H9 (cell line): ENCODE data around the gene ADAMTSL2. TPM values are rescaled to one million over a fixed set of nuclear protein-coding genes. Genes with fewer than 3 reads are reported as not detected.

Experiments
- DNase-seq: peaks from one replicate; pipeline ENCODE4 v3.0.0-alpha.2; 2017
- H2AFZ ChIP-seq: one replicate; pipeline ENCODE4 v1.6.1; 2013; ENCODE audit warnings: mild to moderate bottlenecking, low read length, control low read depth, moderate library complexity
- H2AK5ac ChIP-seq: 2 replicates; pipeline ENCODE4 v1.6.1; 2013; ENCODE audit warnings: low read length, control low read depth, mixed read lengths; ENCODE audit not compliant: insufficient read length
- H2BK120ac ChIP-seq: one replicate; pipeline ENCODE4 v1.6.1; 2013; ENCODE audit warnings: low read depth, mild to moderate bottlenecking, low read length, control low read depth, inconsistent platforms; ENCODE audit not compliant: poor library complexity, severe bottlenecking
- H2BK12ac ChIP-seq: 2 replicates; pipeline ENCODE4 v1.6.1; 2013; ENCODE audit warnings: low read length, control low read depth, mixed read lengths, low read depth; ENCODE audit not compliant: insufficient read length
- H2BK15ac ChIP-seq: 2 replicates; pipeline ENCODE4 v1.6.1; 2013; ENCODE audit warnings: low read depth, low read length, control low read depth
- H2BK20ac ChIP-seq: one replicate; pipeline ENCODE4 v1.6.1; 2013; ENCODE audit warnings: low read depth, mild to moderate bottlenecking, low read length, control low read depth, inconsistent platforms; ENCODE audit not compliant: poor library complexity, severe bottlenecking
- H2BK5ac ChIP-seq: 2 replicates; pipeline ENCODE4 v1.6.1; 2013; ENCODE audit warnings: low read length, control low read depth, mixed read lengths; ENCODE audit not compliant: insufficient read length
- H3K14ac ChIP-seq: 2 replicates; pipeline ENCODE4 v1.6.1; 2013; ENCODE audit warnings: low read length, control low read depth; ENCODE audit not compliant: insufficient read depth
- H3K18ac ChIP-seq: 2 replicates; pipeline ENCODE4 v1.6.1; 2013; ENCODE audit warnings: low read depth, mild to moderate bottlenecking, mixed read lengths, low read length, control low read depth; ENCODE audit not compliant: insufficient read length
- H3K23ac ChIP-seq: 2 replicates; pipeline ENCODE4 v1.6.1; 2013; ENCODE audit warnings: low read length, control low read depth, mixed read lengths, low read depth; ENCODE audit not compliant: insufficient read length
- H3K23me2 ChIP-seq: 2 replicates; pipeline ENCODE4 v1.6.1; 2013; ENCODE audit warnings: low read depth, mild to moderate bottlenecking, mixed read lengths, low read length, control low read depth; ENCODE audit not compliant: insufficient read length, poor library complexity, severe bottlenecking
- H3K27ac ChIP-seq: 2 replicates; pipeline ENCODE4 v1.5.1; 2013; ENCODE audit warnings: low read length, control low read depth, mixed read lengths, low read depth; ENCODE audit not compliant: insufficient read length
- H3K27me3 ChIP-seq: 2 replicates; pipeline ENCODE4 v1.6.1; 2013; ENCODE audit warnings: low read length, control low read depth, inconsistent platforms; ENCODE audit not compliant: insufficient read depth
- H3K4ac ChIP-seq: 2 replicates; pipeline ENCODE4 v1.6.1; 2013; ENCODE audit warnings: low read depth, mild to moderate bottlenecking, control low read depth, inconsistent platforms, low read length, moderate library complexity
- H3K4me1 ChIP-seq: 2 replicates; pipeline ENCODE4 v1.6.1; 2013; ENCODE audit warnings: low read length, control low read depth, inconsistent platforms; ENCODE audit not compliant: insufficient read depth
- H3K4me2 ChIP-seq: 2 replicates; pipeline ENCODE4 v1.6.1; 2013; ENCODE audit warnings: low read length, control low read depth, mixed read lengths; ENCODE audit not compliant: insufficient read length, insufficient read depth
- H3K56ac ChIP-seq: 2 replicates; pipeline ENCODE4 v1.6.1; 2013; ENCODE audit warnings: low read depth, mild to moderate bottlenecking, mixed read lengths, low read length, control low read depth; ENCODE audit not compliant: insufficient read length
- H3K79me1 ChIP-seq: 2 replicates; pipeline ENCODE4 v1.6.1; 2013; ENCODE audit warnings: low read depth, mild to moderate bottlenecking, moderate library complexity, low read length, control low read depth, inconsistent platforms; ENCODE audit not compliant: insufficient read depth, poor library complexity, severe bottlenecking
- H3K79me2 ChIP-seq: 2 replicates; pipeline ENCODE4 v1.6.1; 2013; ENCODE audit warnings: low read length, control low read depth, inconsistent platforms; ENCODE audit not compliant: insufficient read depth
- H3K9ac ChIP-seq: 2 replicates; pipeline ENCODE4 v1.6.1; 2013; ENCODE audit warnings: low read length, control low read depth, mixed read lengths; ENCODE audit not compliant: insufficient read length; ENCODE audit errors: extremely low read depth
- H3K9me3 ChIP-seq: one replicate; pipeline ENCODE4 v1.6.1; 2013; ENCODE audit warnings: low read depth, low read length, inconsistent platforms; ENCODE audit not compliant: control insufficient read depth
- H3T11ph ChIP-seq: one replicate; pipeline ENCODE4 v1.6.1; 2013; ENCODE audit warnings: mild to moderate bottlenecking, low read length, control low read depth, inconsistent platforms
- H4K20me1 ChIP-seq: one replicate; pipeline ENCODE4 v1.6.1; 2013; ENCODE audit not compliant: control insufficient read depth, insufficient read length, insufficient read depth
- H4K5ac ChIP-seq: 2 replicates; pipeline ENCODE4 v1.6.1; 2013; ENCODE audit warnings: low read depth, mild to moderate bottlenecking, mixed read lengths, low read length, control low read depth; ENCODE audit not compliant: insufficient read length
- H4K8ac ChIP-seq: replicated peaks from 2 replicates; pipeline ENCODE4 v1.6.1; 2013; ENCODE audit warnings: low read length, control low read depth, mixed read lengths, low read depth; ENCODE audit not compliant: insufficient read length
- H4K91ac ChIP-seq: 2 replicates; pipeline ENCODE4 v1.6.1; 2013; ENCODE audit warnings: low read depth, mild to moderate bottlenecking, moderate library complexity, mixed read lengths, low read length, control low read depth; ENCODE audit not compliant: insufficient read length
- H3K27ac Mint-ChIP-seq, 3 experiments: 2 replicates in 2 of 3; 3 replicates in 1 of 3; pipeline ENCODE4 v1.8.0; 2020 to 2021; ENCODE audit warnings: mixed read lengths in 3 of 3, mild to moderate bottlenecking in 1 of 3, moderate library complexity in 1 of 3
- H3K27me3 Mint-ChIP-seq: 2 replicates; pipeline ENCODE4 v1.8.0; 2021; ENCODE audit warnings: low read depth, mild to moderate bottlenecking, moderate library complexity, mixed read lengths
- H3K36me3 Mint-ChIP-seq, 3 experiments: 2 replicates in 2 of 3; 3 replicates in 1 of 3; pipeline ENCODE4 v1.8.0; 2020 to 2021; ENCODE audit warnings: low read depth in 3 of 3, mixed read lengths in 3 of 3; ENCODE audit not compliant: insufficient read depth in 1 of 3
- H3K4me1 Mint-ChIP-seq, 2 experiments: 2 replicates each; pipeline ENCODE4 v1.8.0; 2020; ENCODE audit warnings: mixed read lengths in 2 of 2
- H3K4me3 Mint-ChIP-seq, 2 experiments: 2 replicates in 1 of 2; 3 replicates in 1 of 2; pipeline ENCODE4 v1.8.0; 2020 to 2021; ENCODE audit warnings: mild to moderate bottlenecking in 2 of 2, mixed read lengths in 2 of 2, moderate library complexity in 1 of 2
- H3K9me3 Mint-ChIP-seq, 2 experiments: 2 replicates in 1 of 2; 3 replicates in 1 of 2; pipeline ENCODE4 v1.8.0; 2020; ENCODE audit warnings: mild to moderate bottlenecking in 2 of 2, mixed read lengths in 2 of 2, moderate library complexity in 1 of 2
- CTCF ChIP-seq: fragments of 200-600 bp; sonication (generic); conservative IDR thresholded peaks from 3 replicates; pipeline ENCODE4 v1.8.0; 2021; ENCODE audit warnings: antibody characterized with exemption, mild to moderate bottlenecking
- WGBS: extraction: QIAGEN DNeasy Blood & Tissue Kit; methylation state at CpG from one replicate; pipeline ENCODE4 v1.1.7; 2013; ENCODE audit warnings: missing lambda C conversion rate, low lambda C conversion rate, mixed read lengths; ENCODE audit not compliant: insufficient read length; ENCODE audit errors: extremely low coverage; 5-methylcytosine and 5-hydroxymethylcytosine counted together
- total RNA-seq: library from RNA; stranded (reverse); gene quantifications from 2 replicates; pipeline ENCODE4 v1.2.1, GENCODE V29; 2021

Gene ADAMTSL2
- total RNA-seq, 1 experiment from 2014 or later: 0.61 TPM

- Histone ChIP-seq H4K91ac (no peak overlapping the region), H2AK5ac (no peak overlapping the region), H3K9me3 (no peaks in the 10 kb centered on the region), H3K4me1 (no peaks in the 10 kb centered on the region), H2BK120ac (no peak overlapping the region), H3T11ph (no peak overlapping the region), H3K4me2 (no peak overlapping the region), H3K14ac (no peak overlapping the region), H2AFZ (no peak overlapping the region), H4K5ac (no peak overlapping the region), H3K4ac (no peak overlapping the region), H4K20me1 (no peaks in the 10 kb centered on the region), H3K23me2 (no peaks in the 10 kb centered on the region), H3K18ac (no peak overlapping the region), H3K27ac (no peak overlapping the region), H4K8ac (no peak overlapping the region), H3K27me3 (no peaks in the 10 kb centered on the region), H2BK15ac (no peak overlapping the region), H3K23ac (no peak overlapping the region), H3K79me1 (no peaks in the 10 kb centered on the region), H3K56ac (no peak overlapping the region), H2BK5ac (no peak overlapping the region), H3K79me2 (no peaks in the 10 kb centered on the region), H2BK12ac (no peak overlapping the region), H3K9ac (no peak overlapping the region), H2BK20ac (no peak overlapping the region)
- DNase-seq: no peak
- Mint-ChIP-seq H3K27me3 (peaks cover 73% of the 10 kb centered on the region), H3K4me1 (peaks cover 0 to 6% of the 10 kb centered on the region in 2 experiments; a peak in 2 of 4 replicates), H3K27ac (no peak overlapping the region), H3K36me3 (peaks cover 0 to 7% (median 0%) of the 10 kb centered on the region in 3 experiments; a peak in 3 of 7 replicates), H3K4me3 (no peak overlapping the region), H3K9me3 (peaks cover 13 to 24% of the 10 kb centered on the region in 2 experiments)
- WGBS: no CpG with 5 or more reads among the region's 5 CpGs
- no peak for TF ChIP-seq CTCF
Observed at GRCh38 chr9:133622555-133622954, 88.1 kb downstream of the ADAMTSL2 start.

Other genes starting within 250 kb of the ADAMTSL2 start
- 55.1 and 56.3 TPM in 2 replicates for gene SURF6, start 198.5 kb upstream of the ADAMTSL2 start, total RNA-seq
- gene MED22, start 186.6 kb upstream of the ADAMTSL2 start, total RNA-seq: 60.1 and 63.7 TPM in 2 replicates
- 2,874 and 2,895 TPM in 2 replicates for gene RPL7A, start 186.5 kb upstream of the ADAMTSL2 start, total RNA-seq
- gene SURF1, start 178.2 kb upstream of the ADAMTSL2 start, total RNA-seq: 43.3 and 46.8 TPM in 2 replicates
- gene SURF2, start 178.2 kb upstream of the ADAMTSL2 start, total RNA-seq: 44.4 and 46.1 TPM in 2 replicates
- gene SURF4, start 158.6 kb upstream of the ADAMTSL2 start, total RNA-seq: 146 and 148 TPM in 2 replicates
- 0.57 TPM in 1 of 2 replicates, not detected in the other for gene STKLD1, start 158.3 kb upstream of the ADAMTSL2 start, total RNA-seq
- gene REXO4, start 116.7 kb upstream of the ADAMTSL2 start, total RNA-seq: 33.6 and 35.2 TPM in 2 replicates
- 8.2 and 8.8 TPM in 2 replicates for gene ADAMTS13, start 112.3 kb upstream of the ADAMTSL2 start, total RNA-seq
- 20.0 and 20.2 TPM in 2 replicates for gene CACFD1, start 74.7 kb upstream of the ADAMTSL2 start, total RNA-seq
- 18.7 and 19.5 TPM in 2 replicates for gene SLC2A6, start 55.6 kb upstream of the ADAMTSL2 start, total RNA-seq
- not detected in 2 replicates for gene MYMK, start 9.7 kb upstream of the ADAMTSL2 start, total RNA-seq
- gene FAM163B, start 74.7 kb downstream of the ADAMTSL2 start, total RNA-seq: 0.39 and 0.64 TPM in 2 replicates
- not detected in 2 replicates for gene DBH, start 101.7 kb downstream of the ADAMTSL2 start, total RNA-seq
- 5.3 TPM in 2 replicates for gene SARDH, start 203.6 kb downstream of the ADAMTSL2 start, total RNA-seq